Measurements from ENCODE around the gene OR13H1.
"Not testable (repeated sequence)": the region's sequence is repeated elsewhere in the genome, so short reads cannot be mapped to it uniquely, and the experiment has no call there.

The OR13H1 gene, protein sequence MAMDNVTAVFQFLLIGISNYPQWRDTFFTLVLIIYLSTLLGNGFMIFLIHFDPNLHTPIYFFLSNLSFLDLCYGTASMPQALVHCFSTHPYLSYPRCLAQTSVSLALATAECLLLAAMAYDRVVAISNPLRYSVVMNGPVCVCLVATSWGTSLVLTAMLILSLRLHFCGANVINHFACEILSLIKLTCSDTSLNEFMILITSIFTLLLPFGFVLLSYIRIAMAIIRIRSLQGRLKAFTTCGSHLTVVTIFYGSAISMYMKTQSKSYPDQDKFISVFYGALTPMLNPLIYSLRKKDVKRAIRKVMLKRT

DNA sequence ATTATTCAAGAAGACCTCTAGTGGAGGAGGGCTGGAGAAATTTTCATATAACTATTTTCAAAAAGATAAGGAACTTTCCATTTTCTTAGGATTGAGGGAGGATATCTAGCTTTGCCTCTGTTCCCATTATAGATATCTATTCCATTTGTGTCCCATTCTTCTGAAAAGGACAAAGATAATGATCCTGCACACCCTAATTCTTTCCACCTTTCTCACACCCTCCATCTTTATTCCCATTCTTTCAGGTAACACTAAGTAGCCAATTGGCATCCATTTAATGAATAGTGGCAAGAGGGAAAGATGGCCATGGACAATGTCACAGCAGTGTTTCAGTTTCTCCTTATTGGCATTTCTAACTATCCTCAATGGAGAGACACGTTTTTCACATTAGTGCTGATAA lies at the start of gene OR13H1:
TSS of gene OR13H1 (plus strand) at position 301 of the 400 bp plus-strand sequence. CDS start at position 301, 0 bp downstream.
- DNase-seq (ENCODE audit: low read depth), result no peak

DNA sequence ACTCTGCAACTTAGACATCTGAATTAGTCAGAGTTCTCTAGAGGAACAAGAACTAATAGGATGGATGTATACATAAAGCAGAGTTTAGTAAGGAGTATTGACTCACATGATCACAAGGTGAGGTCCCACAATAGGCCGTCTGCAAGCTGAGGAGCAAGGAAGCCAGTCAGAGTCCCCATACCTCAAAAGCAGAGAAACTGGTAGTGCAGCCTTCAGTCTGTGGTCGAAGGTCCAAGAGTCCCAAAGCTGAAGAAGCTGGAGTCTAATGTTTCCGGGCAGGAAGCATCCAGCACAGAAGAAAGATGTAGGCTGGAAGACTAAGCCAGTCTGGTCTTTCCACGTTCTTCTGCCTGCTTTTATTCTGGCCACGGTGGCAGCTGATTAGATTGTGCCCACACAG lies 42.3 kb upstream of the OR13H1 start:
- not testable (repeated sequence) for DNase-seq (ENCODE audit: low read depth)

DNA sequence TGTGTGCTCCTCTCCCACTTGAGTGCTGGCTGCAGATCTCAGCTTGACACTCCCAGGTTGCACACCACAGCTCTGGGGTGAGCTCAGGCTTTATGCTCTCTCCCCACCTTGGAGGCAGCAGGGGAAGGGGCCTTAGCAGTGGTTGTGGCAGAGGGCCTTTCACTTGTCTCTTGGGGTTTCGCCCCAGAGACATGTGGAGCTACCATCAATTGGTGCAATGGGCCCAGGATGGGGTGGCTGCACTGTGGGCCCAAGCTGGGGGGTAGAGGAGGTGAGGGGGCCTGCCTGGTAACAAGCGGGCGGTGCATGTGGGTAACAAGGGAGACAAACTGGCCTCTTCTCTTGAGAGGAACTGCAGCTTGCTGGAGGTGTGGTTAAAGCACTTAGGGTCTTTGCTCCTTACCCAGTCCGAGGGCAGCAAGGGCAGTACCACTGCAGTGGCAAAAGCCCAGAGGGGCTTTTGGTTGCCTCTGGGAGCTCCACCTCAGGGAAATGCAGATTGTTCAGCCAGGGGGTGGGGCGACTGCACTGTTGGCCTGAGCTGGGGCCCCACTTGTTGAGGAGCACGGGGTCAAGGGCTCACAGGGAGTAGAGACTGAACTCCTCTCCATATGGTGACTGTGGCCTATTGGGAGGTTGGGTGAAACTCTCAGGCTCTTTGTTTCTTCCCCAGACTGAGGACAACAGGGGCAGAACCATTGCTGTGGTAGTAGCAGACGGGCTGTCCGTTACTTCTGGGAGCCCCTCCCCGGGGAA lies 30.5 kb upstream of the OR13H1 start:
- DNase-seq (ENCODE audit: low read depth), result no peak

DNA sequence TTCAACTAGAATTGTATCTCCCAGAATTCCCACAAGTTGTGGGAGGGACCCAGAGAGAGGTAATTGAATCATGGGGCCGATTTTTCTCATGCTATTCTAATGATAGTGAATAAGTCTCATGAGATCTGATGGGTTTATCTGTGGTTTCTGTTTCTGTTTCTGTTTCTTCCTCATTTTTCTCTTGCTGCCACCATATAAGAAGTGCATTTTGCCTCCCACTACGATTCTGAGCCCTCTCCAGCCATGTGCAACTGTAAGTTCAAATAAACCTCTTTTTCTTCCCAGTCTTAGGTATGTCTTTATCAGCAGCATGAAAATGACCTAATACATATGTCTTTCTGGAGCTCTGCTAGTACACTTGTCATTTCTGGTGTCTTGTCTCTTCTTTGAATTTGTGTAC lies 22.1 kb upstream of the OR13H1 start:
- no peak for DNase-seq (ENCODE audit: low read depth)

DNA sequence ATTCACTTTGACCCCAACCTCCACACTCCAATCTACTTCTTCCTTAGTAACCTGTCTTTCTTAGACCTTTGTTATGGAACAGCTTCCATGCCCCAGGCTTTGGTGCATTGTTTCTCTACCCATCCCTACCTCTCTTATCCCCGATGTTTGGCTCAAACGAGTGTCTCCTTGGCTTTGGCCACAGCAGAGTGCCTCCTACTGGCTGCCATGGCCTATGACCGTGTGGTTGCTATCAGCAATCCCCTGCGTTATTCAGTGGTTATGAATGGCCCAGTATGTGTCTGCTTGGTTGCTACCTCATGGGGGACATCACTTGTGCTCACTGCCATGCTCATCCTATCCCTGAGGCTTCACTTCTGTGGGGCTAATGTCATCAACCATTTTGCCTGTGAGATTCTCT lies 344 bp downstream of the OR13H1 start:
- no peak for DNase-seq (ENCODE audit: low read depth)

DNA sequence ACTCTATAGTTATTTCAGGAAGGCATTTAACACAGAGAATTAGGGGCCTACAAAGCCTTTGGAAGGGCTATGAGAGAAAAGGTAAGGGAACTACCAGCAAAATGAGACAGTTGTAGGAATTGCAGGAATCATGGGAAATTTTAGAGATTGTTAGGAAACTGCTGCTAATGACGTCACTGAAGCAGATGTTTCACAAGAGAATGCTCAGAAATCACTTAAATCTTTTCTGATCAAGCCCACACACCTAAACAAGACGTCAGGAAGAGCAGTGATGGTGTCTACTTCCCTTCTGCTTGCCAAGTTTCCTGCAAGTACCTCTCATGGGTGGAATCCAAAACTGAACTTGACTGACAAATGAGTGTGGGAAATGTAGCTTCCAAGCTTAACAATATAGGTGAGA lies 5.1 kb downstream of the OR13H1 start:
- DNase-seq (ENCODE audit: low read depth), result no peak

DNA sequence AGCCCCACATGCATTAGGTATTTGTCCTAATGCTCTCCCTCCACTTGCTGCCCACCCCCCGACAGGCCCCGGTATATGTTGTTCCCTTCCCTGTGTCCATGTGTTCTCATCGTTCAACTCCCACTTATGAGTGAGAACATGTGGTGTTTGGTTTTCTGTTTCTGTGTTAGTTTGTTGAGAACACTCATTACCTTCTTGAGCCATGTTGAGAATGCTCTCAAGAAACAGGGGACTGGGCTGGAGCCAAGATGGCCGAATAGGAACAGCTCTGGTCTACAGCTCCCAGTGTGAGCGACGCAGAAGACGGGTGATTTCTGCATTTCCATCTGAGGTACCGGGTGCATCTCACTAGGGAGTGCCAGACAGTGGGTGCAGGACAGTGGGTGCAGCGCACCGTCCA lies 8.6 kb downstream of the OR13H1 start:
- DNase-seq (ENCODE audit: low read depth), result not testable (repeated sequence)

DNA sequence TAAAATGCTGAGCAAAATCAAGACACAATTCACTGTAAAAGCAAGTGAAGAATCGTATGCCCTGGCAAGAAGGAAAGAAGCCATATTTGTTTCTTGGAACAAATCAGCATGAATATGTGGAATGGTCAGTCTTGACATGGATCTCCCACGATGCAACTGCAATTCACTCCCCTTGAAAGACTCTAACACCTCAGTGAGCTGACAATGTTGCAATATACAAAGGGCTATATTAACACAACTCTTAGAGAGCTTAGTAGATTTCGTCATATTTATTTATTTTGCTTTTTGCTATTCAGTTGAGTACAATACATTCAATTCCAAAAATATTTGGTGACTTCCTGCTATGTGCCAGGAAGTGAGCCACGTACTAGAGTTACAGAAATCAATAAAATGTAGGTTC lies 14.7 kb downstream of the OR13H1 start:
- no peak for DNase-seq (ENCODE audit: low read depth)

DNA sequence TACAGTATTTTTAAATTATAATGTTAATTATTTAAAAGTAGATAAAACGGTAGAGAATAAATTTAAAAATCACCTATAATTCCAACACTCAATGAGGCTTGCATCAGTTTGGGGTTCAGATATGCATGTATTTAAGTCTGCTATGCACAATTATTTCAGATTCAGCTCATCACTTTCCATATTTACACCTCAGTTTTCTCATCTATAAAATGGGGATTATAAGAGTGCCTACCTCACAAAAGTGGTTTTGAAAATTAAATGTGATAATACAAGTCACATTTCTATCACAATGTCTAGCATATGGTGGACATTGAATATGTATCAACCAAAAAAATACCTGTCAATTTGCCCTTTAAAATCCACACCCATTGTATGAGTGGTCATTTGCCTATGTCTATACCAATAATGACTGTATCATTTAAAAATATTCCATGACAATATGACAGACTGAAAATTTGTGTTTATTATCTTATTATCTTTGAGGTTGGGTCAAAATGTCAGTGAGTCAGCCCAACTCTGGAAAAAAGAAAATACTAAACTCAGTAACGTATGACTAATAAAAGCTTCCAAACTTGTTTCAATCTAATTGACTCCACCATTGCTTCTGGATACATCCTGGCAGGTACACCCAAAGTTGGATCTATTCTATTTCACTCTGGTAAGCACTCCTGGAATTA lies 20.8 kb downstream of the OR13H1 start:
- DNase-seq (ENCODE audit: low read depth), result no peak

DNA sequence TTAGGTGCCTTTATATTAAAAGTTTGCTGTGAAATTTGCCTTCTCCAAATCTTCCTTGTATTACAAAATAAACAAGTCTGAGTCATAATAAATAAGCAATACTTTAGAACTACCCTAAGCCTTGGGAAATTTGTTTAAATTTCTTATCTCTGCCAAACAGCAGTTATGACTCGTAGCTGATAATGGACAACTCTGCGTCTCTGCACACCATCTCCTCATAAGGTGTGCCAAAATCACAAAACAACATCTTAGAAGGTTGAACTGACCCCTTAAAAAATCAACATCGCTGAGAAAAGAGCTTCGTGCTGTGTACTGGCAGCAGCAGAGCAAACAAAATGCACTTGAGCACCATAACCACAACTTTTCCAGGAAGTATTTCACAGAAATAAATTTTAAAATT lies 22.0 kb downstream of the OR13H1 start:
- no peak for DNase-seq (ENCODE audit: low read depth)

DNA sequence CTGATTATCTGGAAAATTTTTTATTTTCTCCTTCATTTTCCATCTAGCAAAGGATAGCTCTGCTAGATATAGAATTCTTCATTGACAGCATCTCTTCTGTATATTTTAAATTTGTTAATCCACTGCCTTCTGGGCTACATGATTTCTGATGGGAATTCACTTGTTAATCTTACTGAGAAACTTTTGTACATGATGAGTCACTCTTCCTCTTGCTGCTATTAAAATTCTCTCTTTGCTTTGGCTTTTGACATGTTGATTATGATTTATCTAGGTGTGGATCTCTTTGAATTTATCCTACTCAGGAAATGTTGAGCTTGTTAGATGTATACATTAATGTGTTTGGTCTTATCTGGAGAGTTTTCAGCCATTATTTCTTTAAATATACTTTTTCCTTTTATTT lies 27.5 kb downstream of the OR13H1 start:
- no peak for DNase-seq (ENCODE audit: low read depth)

DNA sequence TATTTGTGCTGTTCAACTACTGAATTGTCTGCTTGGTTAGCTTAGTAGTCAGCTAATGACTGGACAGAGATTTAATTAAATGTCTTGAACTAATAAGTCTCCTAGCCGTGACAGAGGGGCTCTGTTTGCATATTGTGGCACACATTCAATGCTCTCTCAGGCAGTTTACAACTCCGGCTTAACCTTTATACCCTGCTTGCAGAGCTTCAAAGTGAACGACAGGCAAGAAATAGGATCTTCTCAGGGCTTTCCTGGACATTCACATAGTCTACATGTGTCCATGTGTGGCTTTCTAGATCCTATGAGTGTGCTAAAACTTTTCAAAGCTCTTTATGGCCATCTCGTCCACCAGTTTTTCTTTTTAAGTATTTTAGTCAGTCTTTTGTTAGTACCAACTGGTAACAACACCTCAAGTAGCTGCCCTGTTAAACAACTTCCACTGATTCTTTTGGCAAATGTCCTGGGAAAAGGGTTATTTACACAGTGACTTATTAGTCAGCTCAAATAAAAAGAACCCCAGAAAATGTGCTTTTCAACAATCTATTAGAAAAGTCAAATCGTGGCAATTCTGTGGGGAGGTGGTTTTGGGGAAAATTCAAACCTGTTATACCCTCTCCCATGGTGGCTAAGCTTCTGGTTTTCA lies 28.6 kb downstream of the OR13H1 start:
- no peak for DNase-seq (ENCODE audit: low read depth)

DNA sequence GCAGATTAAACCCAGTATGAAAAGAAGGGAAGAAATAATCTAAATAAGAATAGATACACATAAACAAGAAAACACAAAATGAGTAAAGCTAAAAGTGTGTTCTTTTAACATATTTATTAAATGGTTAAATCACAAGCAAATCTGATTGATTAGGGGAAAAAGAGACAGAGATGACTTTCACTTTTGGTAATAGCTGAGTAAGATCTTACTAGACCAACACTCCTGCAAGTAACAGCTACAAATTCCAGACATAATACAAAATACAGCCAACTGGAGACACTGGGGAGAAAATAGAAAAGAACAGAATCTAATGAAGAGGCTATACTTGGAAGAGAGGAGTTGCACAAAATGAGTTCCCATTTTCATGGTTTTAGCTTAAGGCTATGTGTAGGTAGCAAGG lies 33.5 kb downstream of the OR13H1 start:
- no peak for DNase-seq (ENCODE audit: low read depth)

DNA sequence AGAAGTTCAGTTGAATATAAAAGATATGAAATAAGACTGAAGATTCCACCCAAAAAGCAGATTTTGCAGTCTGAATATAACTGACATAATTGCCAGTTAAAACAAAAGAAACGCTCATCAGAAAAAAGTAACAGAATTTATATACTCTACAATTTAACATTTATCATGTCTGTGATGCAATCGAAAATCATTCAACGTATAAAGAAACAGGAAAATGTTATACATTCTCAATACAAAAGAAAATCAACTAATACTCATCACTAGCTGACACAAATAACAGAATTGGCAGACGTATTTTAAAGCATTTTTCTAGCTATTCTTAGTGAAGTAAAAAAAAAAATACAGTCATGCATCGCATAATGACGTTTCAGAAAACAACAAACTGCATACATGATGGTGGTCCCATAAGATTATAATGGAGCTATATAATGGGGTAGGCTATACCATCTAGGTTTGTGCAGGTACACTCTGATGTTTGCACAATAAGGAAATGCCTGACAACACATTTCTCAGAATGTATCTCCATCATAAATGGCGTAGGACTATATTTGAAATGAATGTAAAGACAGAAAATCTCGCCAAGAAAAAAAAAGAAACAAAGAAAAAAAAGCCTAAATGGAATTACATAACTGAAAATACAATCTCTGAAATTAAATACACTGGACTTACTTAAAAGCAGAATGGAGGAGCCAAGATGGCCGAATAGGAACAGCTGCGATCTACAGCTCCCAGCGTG lies 34.3 kb downstream of the OR13H1 start:
- no peak for DNase-seq (ENCODE audit: low read depth)

DNA sequence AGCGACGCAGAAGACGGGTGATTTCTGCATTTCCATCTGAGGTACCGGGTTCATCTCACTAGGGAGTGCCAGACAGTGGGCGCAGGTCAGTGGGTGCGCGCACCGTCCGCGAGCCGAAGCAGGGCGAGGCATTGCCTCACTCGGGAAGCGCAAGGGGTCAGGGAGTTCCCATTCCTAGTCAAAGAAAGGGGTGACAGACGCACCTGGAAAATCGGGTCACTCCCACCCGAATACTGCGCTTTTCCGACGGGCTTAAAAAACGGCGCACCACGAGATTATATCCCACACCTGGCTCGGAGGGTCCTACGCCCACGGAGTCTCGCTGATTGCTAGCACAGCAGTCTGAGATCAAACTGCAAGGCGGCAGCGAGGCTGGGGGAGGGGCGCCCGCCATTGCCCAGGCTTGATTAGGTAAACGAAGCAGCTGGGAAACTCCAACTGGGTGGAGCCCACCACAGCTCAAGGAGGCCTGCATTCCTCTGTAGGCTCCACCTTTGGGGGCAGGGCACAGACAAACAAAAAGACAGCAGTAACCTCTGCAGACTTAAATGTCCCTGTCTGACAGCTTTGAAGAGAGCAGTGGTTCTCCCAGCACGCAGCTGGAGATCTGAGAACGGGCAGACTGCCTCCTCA lies 35.0 kb downstream of the OR13H1 start:
- DNase-seq (ENCODE audit: low read depth), result not testable (repeated sequence)

DNA sequence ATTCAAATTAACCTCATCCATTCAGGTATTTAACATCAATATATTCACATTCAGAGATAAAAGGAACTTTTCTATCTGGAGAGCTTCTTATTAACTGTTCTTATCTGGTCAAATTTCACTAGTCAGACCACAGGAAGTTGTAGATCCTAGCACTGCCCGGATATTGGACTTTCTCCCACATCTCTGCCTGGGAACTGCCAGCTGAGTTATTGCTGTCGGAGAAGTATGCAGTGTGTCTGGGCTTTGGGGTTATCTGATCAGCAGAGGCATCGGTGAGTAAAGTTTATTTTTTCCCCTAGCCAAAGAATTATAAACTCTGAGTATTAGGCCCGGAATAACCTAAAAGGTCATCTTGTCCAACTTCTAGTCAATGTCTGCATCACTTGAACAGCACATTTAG lies 45.1 kb downstream of the OR13H1 start:
- no peak for DNase-seq (ENCODE audit: low read depth)
